HFF-Myc (cell line): Measurements from ENCODE around the gene SV2C.

Experiments
- DNase-seq: peaks from one replicate; pipeline ENCODE4 v3.0.0-alpha.2; 2011; ENCODE audit warnings: low read depth; ENCODE audit errors: extremely low read depth
- H3K4me3 ChIP-seq: replicated peaks from 2 replicates; pipeline ENCODE4 v1.5.1; 2011; ENCODE audit warnings: low read depth, mild to moderate bottlenecking, control low read depth, low read length
- CTCF ChIP-seq: IDR thresholded peaks from 2 replicates; pipeline ENCODE4 v1.5.1; 2012; ENCODE audit warnings: mild to moderate bottlenecking, low read depth, low read length, control low read depth; ENCODE audit errors: missing control alignments

Gene SV2C

DNA sequence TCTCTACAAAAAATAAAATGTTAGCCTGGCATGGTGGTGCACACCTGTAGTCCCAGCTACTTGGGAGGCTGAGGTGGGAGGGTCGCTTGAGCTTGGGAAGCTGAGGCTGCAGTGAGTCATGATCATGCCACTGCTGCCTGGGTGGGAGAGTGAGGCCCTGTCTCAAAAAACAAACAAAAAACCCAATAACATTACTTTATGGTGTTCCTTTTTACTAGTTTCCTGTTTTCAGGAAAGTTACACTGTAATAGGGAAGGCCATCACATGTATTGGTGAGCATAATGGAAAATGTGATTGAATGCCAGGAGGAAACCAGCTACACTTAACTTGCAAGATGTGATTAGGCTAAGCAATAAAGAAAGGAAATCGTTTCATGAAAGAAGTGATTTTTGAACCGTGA, 42.7 kb downstream of the SV2C start:
- DNase-seq, result no peak
- no peak overlapping the region for H3K4me3 ChIP-seq
- no peak for TF ChIP-seq CTCF

GRCh38 chr5:76134003-76134402, 50.8 kb downstream of the SV2C start:
- DNase-seq, result no peak
- TF ChIP-seq CTCF, result no peak
- no peak overlapping the region for H3K4me3 ChIP-seq

- TF ChIP-seq CTCF, result no peak
- DNase-seq, result no peak
- no peak overlapping the region for H3K4me3 ChIP-seq
Measured at GRCh38 chr5:76134646-76135045, 51.5 kb downstream of the SV2C start.

- H3K4me3 ChIP-seq, result no peak overlapping the region
- TF ChIP-seq CTCF, result no peak
- DNase-seq, result no peak
Measured at GRCh38 chr5:76137887-76138542, 54.8 kb downstream of the SV2C start.

GRCh38 chr5:76143884-76144283, 60.7 kb downstream of the SV2C start:
- TF ChIP-seq CTCF, result no peak
- no peak overlapping the region for H3K4me3 ChIP-seq
- no peak for DNase-seq

DNA sequence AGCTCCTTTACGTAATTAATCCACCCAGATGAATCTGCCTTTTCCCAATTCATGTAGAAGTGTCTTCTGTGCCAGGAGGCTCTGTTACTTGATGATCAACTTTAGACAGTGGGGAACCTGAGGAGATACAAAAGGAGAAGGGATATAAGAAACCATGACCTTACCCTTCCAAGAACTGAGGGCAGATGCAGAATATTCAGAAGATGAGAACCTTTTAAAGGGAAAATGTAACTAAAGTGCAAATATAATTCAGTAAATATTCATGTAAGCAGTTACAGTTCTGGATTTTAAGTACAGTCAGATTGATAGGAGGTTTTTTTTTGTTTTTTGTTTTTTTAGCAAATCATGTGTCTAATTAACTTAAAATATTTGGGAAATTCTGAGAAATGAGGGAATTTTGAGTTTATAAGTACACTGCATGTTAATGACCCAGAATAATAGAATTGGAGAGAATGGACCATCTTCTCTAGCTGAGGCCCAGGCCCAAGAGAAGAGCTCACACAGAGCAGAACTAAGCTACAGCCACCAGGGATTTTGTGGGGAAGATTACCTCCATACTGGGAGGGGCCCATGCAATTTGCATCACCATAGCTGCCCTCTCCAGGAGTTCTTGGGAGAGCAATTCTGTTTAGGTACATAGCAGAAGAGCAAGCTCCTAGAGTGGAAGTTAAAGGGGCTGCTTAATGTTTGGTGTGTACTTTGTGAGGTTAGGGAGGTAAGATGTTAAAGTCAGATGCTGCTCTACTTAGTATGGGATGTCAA, 61.5 kb downstream of the SV2C start:
- TF ChIP-seq CTCF, result no peak
- H3K4me3 ChIP-seq, result no peak overlapping the region
- no peak for DNase-seq

GRCh38 chr5:76145945-76146344, 62.8 kb downstream of the SV2C start:
- TF ChIP-seq CTCF, result peak; percentile 18
- no peak for DNase-seq
- H3K4me3 ChIP-seq, result no peak overlapping the region
